MM.1S (cell line): ENCODE data around the gene MBD5.

ENCODE experiments used
- EZH2 ChIP-seq: fragments of 300-600 bp; sonication (generic); optimal IDR thresholded peaks from 2 replicates; pipeline ENCODE3; 2017; ENCODE audit warnings: low read depth, mild to moderate bottlenecking, antibody characterized with exemption, low read length, mixed read lengths
- TF ChIP-seq, protein P1 (sequence below): fragments of 300-600 bp; sonication (generic); IDR thresholded peaks from 2 replicates; pipeline ENCODE4 v1.5.1; 2016; ENCODE audit warnings: antibody characterized with exemption, low read length, mixed read lengths

DNA sequence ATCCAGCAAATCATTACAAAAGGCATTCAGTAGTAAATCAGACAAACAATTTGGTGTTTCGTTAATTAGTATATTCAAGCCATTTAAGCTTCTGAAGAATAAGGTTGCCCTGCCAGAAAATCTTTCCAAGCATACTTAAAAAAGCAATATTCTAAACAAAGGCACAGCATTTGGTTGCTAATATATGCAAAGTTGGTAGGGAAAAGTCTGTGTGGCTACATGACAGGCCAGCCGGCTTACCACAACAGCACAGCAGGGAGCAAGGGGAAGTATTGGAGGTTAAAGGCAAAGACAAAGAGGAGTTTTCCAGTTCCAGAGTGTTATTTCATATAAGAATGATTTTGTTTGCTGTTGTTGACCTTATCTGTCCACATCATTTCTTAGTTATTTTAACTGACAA, 282.3 kb downstream of the MBD5 start:
- TF ChIP-seq, protein P1, sequence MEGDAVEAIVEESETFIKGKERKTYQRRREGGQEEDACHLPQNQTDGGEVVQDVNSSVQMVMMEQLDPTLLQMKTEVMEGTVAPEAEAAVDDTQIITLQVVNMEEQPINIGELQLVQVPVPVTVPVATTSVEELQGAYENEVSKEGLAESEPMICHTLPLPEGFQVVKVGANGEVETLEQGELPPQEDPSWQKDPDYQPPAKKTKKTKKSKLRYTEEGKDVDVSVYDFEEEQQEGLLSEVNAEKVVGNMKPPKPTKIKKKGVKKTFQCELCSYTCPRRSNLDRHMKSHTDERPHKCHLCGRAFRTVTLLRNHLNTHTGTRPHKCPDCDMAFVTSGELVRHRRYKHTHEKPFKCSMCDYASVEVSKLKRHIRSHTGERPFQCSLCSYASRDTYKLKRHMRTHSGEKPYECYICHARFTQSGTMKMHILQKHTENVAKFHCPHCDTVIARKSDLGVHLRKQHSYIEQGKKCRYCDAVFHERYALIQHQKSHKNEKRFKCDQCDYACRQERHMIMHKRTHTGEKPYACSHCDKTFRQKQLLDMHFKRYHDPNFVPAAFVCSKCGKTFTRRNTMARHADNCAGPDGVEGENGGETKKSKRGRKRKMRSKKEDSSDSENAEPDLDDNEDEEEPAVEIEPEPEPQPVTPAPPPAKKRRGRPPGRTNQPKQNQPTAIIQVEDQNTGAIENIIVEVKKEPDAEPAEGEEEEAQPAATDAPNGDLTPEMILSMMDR, result no peak
- no peak for TF ChIP-seq EZH2
